SW480 (cell line): Measurements from ENCODE around the gene IGFN1.
"Not testable (repeated sequence)": the region's sequence is repeated elsewhere in the genome, so short reads cannot be mapped to it uniquely, and the experiment has no call there.

Source experiments
- DNase-seq: peaks from one replicate; pipeline ENCODE4 v3.0.0-alpha.2; 2016; ENCODE audit warnings: low spot score

Gene IGFN1

GRCh38 chr1:201250326-201251011 is 59.8 kb downstream of the IGFN1 start:
- no peak for DNase-seq

- DNase-seq = no peak
Observed at GRCh38 chr1:201251411-201251810, 60.8 kb downstream of the IGFN1 start.

GRCh38 chr1:201251851-201252430 is 61.3 kb downstream of the IGFN1 start:
- DNase-seq = no peak

GRCh38 chr1:201252944-201253371 is 62.3 kb downstream of the IGFN1 start:
- DNase-seq = no peak

- DNase-seq = no peak
Observed at GRCh38 chr1:201253411-201253810, 62.8 kb downstream of the IGFN1 start.

GRCh38 chr1:201253906-201254624 is 63.4 kb downstream of the IGFN1 start:
- DNase-seq = no peak

- peak; percentile 33 for DNase-seq
Observed at GRCh38 chr1:201254625-201255478, 64.2 kb downstream of the IGFN1 start.

- DNase-seq = no peak
Observed at GRCh38 chr1:201255479-201256362, 65.1 kb downstream of the IGFN1 start.

- not testable (repeated sequence) for DNase-seq
Observed at GRCh38 chr1:201258132-201258531, 67.5 kb downstream of the IGFN1 start.

- no peak for DNase-seq
Observed at GRCh38 chr1:201258763-201259230, 68.2 kb downstream of the IGFN1 start.

- DNase-seq = peak; percentile 69
Observed at GRCh38 chr1:201259476-201260235, 69.0 kb downstream of the IGFN1 start.

GRCh38 chr1:201260236-201260590 is 69.6 kb downstream of the IGFN1 start:
- peak; percentile 32 for DNase-seq

- DNase-seq = no peak
Observed at GRCh38 chr1:201260648-201261311, 70.2 kb downstream of the IGFN1 start.

- DNase-seq = no peak
Observed at GRCh38 chr1:201261771-201262547, 71.3 kb downstream of the IGFN1 start.

- DNase-seq = no peak
Observed at GRCh38 chr1:201262963-201263608, 72.5 kb downstream of the IGFN1 start.

- DNase-seq = no peak
Observed at GRCh38 chr1:201264072-201264471, 73.4 kb downstream of the IGFN1 start.

GRCh38 chr1:201264554-201264953 is 73.9 kb downstream of the IGFN1 start:
- DNase-seq = no peak

- no peak for DNase-seq
Observed at GRCh38 chr1:201265756-201266155, 75.1 kb downstream of the IGFN1 start.

- no peak for DNase-seq
Observed at GRCh38 chr1:201266276-201266675, 75.7 kb downstream of the IGFN1 start.
